NCI-H2107 treated with DMSO at 0.1 percent for 48 hours (cell line): ENCODE results near the gene UQCC2.

Source experiments
- DNase-seq: peaks from one replicate; lab custom pipeline; 2025; ENCODE audit not compliant: unreplicated experiment; lab: John Stamatoyannopoulos, UW

UQCC2 gene

DNA sequence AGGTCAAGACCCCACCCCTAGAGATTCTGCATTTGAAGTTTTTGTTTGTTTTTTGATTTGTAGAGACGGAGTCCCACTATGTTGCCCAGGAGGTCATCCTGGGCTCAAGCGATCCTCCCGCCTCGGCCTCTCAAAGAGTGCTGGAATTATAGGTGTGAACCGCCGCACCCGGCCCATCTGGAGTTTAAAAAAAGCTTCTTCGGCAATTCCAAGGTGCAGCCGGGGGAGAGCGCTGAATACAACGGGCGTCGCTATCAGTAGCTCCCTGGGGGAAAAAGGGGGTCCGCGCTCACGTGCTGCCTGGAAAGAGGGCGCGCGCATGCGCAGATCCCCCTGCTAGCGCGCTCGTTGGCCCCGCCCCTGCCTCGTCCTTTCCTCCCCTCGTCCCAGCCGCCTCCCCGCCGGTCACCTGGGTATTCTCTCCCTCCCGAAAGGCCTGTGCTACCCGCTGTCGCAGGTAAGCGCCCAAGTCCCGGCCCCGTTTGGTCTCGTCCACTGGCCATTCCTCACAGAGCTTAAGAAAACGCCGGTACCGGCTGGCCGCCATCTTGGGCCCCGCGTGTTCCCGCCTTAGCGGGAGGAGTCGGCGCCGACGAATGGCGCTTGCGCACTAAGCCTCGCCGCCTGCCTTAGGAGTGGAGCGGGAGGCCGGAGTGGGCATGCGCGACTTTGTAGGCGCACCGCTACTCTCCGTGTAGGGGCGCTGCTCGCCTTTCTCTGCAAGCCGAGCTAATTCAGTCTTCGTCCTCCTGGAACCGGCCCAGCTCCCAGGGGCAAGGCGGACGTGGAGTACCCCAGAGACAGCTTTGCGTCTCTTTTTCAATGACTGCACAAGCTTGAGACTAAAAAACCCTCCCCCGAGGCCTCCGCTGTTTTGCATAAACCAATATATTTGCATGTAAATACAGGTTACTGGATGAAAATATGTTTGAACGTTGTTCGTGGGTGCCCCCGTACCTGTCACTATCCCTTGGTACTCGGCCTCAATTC, at the start of gene UQCC2:
Gene UQCC2 (minus strand): TSS at position 561 of the 990 bp plus-strand sequence. CDS start 14 bp downstream, at position 547.
- peak; percentile 58 for DNase-seq

DNA sequence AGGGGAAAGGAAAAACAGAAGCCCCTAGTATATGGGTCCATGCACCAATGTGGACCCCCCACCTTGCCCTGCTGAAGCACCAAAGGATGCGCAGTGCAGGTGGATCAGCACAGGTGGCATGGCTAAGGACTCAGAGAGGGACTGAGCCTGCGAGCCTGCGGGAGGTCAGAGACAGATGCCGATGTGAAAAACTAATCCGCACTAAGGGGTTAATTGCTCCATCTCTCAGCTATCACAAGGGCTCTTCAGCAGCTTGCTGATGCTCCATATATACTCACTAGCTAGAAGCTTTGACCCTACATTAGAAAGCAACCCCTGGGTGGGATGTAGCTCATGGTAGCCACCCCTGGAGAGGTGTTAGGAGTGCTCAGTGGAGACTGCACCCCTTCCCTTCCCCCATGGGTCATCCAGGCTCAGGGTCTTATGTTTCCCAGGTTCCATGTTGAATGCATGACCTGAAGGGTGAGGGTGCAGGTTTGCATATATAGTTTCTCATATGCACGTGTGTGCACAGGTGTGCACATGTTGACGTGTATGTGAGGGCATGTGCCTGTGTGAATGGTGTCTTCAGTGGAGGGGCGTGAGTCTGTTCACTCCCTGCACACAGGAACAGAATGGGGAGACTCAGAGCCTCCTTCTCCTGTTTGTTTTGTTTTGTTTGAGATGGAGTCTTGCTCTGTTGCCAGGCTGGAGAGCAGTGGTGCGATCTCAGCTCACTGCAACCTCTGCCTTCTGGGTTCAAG, 48.6 kb upstream of the UQCC2 start:
- no peak for DNase-seq

DNA sequence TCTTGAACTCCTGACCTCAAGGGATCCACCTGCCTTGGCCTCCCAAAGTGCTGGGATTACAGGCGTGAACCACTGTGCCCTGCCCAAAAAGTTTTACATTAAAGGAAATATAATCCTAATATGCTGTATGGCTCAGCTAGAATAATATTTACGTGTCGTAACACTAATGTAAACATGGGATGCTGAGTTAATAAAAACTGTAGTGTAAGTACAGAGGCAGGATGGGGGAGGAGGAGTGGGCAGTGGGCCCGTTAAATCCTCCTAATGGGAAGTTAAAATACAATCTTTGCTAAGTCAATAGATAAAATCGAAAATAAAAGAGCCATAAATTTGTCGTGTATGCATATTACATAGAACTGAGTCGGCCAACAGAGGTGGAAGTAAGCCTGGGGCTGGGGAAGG, 47.3 kb upstream of the UQCC2 start:
- no peak for DNase-seq

DNA sequence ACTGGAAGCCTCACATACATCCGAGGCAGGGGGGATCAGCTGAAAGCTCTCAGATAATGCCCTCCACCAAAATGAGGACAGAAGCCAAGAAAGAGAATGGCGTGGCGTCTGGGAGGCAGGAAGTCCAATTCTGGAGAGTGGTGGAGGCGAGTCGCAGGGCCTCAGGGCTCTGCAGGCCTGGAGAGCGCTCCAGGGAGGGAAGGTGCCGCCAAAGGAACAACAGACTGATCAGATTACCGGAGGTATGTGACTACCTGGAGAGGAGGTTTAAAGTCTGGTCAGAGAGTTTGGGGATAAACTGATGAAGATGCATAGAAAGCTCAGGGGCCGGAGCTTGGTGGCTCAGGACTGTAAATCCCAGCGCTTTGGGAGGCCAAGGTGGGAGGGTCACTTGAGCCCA, 46.4 kb upstream of the UQCC2 start:
- DNase-seq, result no peak

DNA sequence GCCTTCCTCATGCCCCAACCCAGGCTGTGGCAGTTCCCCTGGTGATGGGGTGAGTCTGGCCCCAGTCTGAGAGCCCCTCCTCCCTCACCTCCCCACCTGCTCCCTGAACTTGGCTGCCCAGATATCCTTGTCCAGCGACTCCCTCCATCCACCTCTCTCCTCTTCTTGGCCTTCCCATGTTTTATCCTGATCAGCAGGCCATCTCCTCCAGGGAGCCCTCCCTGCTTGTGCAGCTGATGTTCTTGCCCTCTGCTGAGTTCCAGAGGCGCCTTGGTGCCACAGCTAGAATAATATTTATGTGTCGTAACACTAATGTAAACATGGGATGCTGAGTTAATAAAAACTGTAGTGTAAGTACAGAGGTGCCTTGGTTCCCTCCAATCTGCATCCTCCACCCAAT, 45.6 kb upstream of the UQCC2 start:
- no peak for DNase-seq

DNA sequence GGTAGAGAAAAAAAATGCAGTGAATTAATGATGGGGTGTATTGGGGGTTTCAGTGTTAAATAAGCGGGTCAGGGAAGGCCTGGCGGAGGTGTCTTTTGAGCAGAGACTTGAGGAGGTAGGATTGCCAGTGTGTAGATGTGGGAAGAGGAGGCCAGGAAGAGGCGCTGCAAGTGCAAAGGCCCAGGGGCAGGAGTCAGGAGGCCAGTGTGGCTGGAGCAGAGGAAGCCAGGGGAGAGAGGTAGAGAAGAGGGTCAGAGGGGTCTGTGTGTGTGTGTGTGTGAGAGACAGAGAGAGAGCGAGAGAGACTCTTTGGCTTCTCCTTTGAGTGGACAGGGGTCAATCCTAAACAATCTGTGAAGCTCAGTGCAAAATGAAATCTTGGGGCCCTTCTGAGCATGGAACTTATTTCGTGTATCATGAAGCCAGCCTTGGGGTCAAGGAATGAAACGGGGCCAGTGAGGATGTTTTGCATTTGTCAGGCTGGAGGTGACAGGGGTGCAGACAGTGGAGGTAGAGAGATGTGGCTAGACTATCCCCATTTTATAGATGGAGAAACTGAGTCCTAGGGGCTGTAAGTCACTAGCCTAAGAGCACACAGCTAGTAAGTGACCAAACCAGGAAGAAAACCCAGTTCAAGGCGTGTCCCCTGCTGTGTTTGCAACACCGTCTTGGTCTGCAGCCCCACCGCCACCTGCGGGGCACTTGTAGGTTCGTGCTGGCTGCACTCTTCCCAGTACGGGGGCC, 44.9 kb upstream of the UQCC2 start:
- DNase-seq, result no peak

DNA sequence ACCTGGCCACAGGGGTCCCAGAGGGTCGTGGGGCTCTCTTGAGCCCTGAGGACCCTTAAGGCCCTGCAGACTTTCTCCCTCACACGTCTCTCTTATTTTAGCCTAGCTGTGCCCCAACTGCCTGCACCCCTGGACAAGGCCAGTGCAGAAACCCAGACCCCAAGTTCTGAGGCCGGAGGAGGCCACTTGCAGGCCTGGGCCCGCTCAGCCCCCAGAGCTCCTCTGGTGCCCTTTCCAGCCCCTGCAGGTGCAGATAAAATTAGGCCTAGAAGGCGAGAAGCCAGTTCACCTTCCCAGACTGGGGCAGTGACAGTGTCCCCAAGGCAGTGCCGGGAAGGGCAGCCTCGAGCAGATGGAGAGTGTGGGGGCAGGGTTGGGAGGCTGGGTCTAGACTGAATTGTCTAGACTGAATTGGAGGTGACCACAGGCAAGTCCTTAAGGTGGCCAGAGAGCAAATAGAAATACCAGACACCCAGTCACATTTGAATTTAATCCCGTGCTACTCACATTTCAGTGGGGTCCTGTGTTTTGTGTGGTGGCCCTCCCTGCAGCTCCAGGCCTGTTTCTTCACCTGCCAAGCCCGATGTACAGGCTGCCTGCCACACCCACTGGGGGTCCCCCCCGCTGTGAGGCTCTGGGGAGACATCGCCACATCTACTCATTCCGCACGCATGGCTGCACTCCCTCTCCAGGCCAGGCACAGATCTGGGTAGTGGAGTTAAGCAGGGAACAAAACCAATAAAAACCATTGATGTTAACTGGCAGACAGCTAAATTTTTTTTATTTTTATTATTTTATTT, 43.8 kb upstream of the UQCC2 start:
- peak; percentile 86 for DNase-seq

DNA sequence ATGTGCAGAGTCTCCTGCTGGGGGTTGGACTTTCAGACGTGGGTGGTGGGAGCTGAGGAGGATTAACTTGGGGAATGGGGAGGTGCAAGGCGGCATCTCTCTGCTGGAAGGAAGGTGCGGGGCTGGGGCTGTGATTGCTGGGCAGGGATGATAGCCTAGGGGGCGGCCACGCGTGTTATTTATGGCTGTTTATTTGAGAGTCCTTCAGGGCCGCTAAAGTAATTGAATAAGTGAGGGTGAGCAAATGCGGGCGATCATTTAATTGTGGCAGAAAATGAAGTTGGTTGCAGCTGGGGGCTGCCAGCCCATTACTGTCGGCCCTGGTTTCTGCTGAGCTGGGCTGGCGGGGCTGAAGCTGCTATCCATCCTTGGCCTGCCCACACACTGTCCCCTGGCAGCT, 42.7 kb upstream of the UQCC2 start:
- DNase-seq, result no peak

DNA sequence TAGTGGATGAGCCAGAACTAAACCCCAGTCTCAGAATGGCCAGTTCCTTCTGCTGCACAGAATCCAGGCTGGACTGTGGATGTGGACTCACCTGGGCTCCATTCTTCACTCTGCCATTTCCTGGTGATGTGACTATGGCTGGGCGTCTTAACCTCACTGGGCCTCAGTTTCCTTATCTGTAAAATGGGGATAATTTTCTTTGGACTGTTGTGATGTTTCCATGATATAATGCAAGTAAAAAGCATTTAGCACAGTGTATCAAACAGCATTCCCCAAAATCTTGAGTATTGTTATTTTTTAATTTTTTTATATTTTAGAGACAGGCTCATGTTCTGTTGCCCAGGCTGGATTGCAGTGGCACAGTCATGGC, 41.1 kb upstream of the UQCC2 start:
- no peak for DNase-seq

DNA sequence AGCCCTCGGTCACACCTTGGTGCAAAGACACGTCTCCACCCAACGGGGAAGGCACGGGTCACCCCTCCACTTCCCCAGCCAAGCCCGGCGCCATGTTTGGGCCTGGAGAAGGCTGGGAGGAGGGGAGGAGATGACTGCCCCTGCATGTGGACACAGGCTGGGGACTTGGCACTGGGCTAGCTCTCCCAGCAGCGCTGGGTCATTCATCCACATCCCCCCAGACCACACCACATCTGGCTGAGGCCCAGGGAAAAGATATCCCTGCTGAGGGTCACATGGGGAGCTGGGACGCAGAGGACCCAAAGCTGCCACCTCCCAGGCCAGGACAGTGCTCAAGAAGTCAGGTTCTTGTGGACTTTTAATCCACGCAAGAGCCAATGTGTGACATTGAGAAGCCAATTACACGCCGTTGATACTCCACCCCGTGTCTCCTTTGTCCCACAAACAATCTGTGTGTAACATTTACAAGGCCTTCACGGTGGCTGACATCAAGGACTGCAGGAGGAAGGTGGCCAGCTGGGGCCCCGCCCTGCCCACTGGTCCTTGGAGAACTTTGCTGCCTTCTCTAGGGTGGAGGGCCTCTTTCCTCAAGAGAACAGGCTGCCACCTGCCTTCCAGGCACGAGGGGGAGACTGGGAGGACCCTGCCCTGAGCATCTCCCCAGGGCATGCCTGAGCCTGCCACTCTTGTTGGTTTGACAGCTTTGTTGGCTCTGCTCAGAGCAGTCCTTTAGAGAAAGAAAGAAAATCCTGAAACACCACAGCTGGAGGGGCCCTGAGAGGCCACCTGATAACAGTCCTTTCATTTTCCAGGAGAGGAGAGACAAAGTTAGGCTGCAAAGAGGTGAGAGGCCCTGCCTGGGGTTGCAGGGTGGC, 40.5 kb upstream of the UQCC2 start:
- peak; percentile 82 for DNase-seq

DNA sequence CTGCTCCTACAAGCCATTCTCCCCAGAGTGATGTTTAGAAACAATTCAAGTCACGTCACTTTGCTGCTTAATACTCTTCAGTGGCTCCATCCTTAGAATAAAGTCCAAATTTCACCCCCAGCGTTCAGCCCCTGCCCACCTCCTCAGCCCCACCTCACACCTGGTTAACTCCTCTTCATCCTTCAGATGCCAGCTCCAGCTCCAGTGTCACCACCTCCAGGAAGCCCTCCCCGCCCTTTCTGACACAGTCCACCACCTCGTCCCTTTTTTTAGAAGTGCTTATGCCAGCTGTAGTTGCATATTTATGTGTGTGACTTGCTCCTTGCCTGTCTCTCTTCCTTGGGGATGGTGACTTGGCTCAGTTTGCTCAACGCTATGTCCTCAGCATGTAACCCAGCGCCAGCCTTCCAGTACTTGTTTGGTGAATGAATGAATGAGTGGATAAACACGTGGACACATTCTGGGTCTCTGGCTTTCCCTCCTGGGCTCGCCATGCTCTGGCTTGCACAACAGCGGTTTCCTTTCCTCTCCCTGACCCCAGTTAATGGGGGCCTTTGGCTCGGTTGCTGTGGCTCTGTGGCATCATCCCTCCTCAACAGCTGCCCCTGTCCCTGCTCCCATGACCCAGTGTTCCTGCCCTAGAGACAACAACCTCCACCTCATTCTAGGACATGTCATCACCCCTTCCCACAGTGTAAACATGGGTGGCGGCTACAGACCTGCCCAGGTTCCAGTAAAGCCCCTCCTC, 38.9 kb upstream of the UQCC2 start:
- DNase-seq, result no peak

DNA sequence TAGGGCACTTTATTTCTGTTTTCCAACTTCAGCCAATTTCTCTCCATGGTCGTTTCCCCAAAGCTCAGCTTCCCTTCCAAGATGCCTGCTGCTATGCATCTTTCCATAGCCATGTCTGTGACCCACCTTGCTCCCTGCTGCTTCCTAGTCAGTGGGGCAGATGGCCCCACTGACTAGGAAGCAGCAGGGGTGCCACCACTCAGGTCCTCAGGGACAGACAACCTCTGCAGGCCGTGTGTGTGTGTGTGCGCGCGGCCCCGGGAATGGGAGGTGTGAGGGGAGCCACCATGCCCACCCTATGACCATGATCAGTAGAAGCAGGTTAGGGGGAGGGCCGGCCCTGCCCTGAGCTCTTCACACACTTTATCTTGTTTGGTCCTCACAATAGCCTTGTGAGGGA, 37.9 kb upstream of the UQCC2 start:
- DNase-seq, result no peak

DNA sequence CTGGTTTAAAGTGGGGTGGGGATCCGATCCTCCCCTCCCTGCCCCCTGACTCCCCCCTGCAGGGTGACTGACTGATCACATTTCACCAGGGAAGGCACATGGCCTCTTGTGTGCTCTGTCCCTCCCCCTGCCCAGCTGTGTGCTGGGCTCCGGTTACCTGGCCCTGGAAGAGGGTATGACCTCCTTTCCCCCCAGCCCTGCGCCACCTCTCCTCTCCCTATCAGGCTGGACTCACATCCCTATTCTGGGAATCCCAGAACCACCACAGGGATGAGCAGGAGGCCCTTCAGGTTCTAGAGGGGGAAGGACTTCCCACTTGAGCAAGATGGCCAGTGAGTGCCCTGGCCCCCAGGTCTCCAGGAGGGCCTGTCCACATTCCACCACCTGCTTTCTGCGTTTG, 37.3 kb upstream of the UQCC2 start:
- peak; percentile 8 for DNase-seq

DNA sequence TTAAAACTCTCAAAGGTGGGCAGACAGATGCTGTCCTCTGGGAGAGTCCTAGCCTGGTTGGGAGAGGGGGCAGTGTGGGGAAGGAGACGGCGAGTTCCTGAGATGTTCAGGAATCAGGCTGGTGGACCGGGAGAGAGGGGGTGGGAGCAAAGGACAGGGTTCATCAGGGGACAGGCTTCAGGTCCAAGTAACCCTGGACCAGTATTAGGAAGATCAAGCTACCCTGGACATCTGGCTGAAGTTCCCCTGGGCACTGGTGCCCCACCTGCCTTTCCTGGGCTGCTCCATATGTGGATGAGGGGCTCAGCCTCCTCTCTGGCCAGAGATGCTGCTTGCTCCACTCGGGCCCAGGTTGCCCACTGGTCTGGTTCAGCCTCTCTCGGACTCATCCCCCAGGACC, 36.3 kb upstream of the UQCC2 start:
- DNase-seq, result no peak

DNA sequence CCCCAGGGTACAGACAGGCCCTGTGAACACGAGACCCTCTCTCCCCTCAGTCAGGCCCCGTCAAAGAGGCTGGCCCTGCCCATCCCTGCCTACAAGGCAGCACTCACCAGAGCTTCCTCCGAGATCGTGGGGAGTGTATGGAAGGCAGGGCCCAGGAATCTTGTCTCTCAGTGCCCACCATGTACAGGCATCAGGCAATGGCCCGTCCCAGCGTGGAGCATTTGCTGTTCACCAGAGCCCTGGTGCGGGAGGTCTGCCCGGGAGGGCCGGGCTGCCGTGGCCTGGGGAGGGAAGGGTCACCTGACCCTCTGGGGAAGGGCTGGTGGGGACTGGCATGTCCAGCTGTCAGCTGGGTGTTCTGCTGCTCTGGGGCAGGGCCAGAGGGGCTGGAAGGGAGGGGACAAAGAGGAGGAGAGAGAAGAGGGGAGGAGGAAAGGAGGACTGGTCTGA, 35.2 kb upstream of the UQCC2 start, which contains the start of gene IP6K3:
Gene IP6K3 (minus strand): TSS at position 255 of the 450 bp plus-strand sequence. CDS start 11,429 bp downstream, outside the sequence.
- DNase-seq, result no peak

DNA sequence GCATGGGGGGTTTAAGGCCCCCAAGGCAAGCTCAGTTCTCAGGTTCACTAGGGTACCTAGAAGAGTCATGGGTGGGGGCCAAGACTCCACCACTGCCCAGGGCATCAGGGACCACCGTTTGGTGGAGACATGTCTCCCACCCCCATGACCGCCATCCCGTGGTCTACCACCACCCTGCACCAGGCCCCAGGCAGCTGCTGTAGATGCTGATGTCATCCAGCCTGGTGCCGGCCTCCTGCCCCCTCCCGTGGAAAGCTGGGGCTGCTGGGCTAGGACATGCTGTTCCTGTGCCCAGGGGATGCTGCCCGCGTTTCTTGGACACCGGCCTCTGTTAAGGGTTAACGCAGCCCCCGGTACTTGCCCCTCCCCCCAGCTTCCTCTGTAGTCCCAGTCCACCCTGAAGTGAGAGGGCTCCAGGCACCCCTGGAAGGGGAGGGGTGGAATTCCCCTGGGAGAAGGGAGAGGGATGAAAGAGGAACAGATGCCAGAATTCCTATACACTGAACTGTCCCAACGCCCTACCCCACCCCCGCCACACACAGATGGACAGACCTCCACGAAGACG, 34.6 kb upstream of the UQCC2 start:
- no peak for DNase-seq

DNA sequence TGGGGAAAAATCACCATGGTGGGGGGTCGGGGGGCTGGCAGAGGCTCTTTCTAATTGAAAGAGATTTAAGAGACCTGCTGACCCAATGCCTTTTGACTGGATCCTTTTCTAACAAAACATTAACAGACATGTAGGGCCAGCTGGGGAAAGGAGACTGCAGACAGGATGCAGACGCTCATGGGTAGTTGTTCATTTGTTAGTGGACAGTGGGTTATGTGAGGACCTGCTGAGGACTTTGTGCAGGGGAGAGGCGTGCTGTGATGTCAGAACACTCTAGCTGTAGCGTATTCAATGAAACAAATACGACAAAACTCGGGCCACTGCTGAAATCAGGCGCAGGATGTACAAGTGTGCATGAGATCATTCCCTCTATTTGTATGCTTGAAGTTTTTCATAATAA, 34.0 kb upstream of the UQCC2 start:
- no peak for DNase-seq

DNA sequence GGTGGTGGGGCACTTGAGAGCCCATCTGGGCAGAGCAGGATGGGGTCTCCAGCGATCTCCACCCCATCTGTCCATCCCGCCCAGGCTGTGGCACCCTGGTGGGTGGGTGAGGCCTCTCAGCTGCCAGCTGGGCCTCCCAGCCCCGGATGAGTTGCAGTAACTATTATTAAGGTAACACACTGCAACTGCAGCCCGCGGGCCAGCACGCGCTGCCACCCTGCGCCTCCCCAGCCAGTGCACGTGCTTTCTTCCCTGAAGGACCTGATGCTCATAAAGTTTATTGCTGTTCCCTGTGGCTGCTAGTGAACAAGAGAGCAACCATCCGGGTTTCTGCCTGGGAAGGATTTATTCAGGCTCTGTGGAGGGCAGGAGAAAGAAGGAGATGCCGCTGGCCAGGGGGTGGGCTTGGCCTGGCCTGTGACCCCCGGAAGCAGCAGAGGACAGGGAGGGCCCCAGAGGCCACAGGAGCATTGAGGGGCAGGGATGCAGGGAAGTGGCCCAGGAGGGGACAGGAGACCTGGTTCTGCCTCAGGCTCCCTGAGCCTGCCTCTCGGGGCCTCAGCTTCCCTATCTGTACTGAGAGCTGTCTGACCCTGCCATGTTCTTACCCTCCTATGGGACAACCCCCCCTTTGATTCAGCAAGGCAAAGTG, 33.5 kb upstream of the UQCC2 start:
- DNase-seq, result peak; percentile 48
